ENCODE measurements around the gene CYP24A1.

DNA sequence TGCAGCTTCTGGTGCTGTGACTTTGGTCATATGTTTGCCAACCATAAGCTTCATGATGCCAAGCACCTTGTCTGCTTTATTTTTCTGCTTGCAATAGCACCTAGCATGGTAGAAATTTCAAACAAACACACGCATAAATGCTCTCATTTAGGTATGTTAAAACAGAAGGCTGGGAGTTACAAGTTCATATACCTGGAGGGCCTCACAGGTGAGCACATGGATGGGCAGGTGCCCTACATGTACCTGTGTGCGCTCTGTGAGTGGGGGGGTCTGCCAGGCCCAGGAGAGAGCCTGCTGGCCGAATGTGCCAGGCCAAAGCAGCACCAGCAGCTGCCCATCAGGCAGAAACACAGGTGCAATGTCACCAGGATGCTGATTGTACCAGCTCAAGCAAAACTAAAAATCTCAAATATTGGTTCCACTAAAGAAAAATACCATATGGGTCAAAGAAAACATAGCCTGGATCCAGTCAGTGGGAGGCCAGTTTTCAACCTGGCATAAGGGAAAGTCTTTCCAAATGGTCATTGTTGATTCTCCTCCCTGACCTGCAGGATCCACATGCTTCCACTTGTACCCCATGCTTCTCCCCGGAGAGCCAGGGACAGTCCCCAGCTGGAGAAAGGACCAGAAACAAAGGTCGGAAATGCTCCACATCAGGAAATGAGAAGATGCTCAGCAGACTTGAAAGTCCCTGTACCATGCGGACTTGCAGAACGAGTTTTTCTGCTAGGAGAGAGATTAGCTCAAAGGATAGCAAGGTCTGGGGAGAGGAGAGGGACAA lies 26.9 kb upstream of the CYP24A1 start:
- TF ChIP-seq EZH2phosphoT487 (IDR thresholded peaks at IDR 0.05; ENCODE audit: borderline replicate concordance, low read length) = no peak
- TF ChIP-seq, protein P1, sequence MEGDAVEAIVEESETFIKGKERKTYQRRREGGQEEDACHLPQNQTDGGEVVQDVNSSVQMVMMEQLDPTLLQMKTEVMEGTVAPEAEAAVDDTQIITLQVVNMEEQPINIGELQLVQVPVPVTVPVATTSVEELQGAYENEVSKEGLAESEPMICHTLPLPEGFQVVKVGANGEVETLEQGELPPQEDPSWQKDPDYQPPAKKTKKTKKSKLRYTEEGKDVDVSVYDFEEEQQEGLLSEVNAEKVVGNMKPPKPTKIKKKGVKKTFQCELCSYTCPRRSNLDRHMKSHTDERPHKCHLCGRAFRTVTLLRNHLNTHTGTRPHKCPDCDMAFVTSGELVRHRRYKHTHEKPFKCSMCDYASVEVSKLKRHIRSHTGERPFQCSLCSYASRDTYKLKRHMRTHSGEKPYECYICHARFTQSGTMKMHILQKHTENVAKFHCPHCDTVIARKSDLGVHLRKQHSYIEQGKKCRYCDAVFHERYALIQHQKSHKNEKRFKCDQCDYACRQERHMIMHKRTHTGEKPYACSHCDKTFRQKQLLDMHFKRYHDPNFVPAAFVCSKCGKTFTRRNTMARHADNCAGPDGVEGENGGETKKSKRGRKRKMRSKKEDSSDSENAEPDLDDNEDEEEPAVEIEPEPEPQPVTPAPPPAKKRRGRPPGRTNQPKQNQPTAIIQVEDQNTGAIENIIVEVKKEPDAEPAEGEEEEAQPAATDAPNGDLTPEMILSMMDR (IDR thresholded peaks at IDR 0.05; ENCODE audit: low read depth, low read length, poor library complexity, severe bottlenecking) = no peak
